Psoas muscle (tissue), 8 donors: ENCODE measurements around the gene MTHFD1L. TPM values are rescaled to one million over a fixed set of nuclear protein-coding genes. Genes with fewer than 3 reads are reported as not detected.

Experiments
- ATAC-seq, 4 donors: fragments of 200-7000 bp; cut with Tn5 transposase; one replicate each; pipeline ENCODE4 v1.9.1; 2020; ENCODE audit warnings: moderate library complexity in 3 of 4, mild to moderate bottlenecking in 2 of 4
- DNase-seq, 2 donors: peaks; one replicate each; pipeline ENCODE4 v3.0.0-alpha.2; 2020
- H3K27ac ChIP-seq: fragments of 200-600 bp; one replicate; pipeline ENCODE4 v1.8.0; 2022
- H3K27me3 ChIP-seq, 3 donors: fragments of 200-600 bp in 1 of 3; one replicate each; pipeline versions ENCODE4 v1.6.1 to v1.8.0; 2013 to 2022; ENCODE audit warnings: low read length in 2 of 3, mild to moderate bottlenecking in 2 of 3, moderate library complexity in 1 of 3; ENCODE audit not compliant: insufficient read depth in 3 of 3
- H3K36me3 ChIP-seq, 2 donors: fragments of 200-600 bp in 1 of 2; one replicate each; pipeline versions ENCODE4 v1.6.1 to v1.8.0; 2013 to 2022; ENCODE audit warnings: low read depth in 1 of 2, mild to moderate bottlenecking in 1 of 2, moderate library complexity in 1 of 2; ENCODE audit not compliant: insufficient read depth in 1 of 2
- H3K4me1 ChIP-seq: fragments of 200-600 bp; one replicate; pipeline ENCODE4 v1.8.0; 2022
- H3K4me3 ChIP-seq: fragments of 200-600 bp; one replicate; pipeline ENCODE4 v1.8.0; 2022; ENCODE audit warnings: mild to moderate bottlenecking
- H3K9me3 ChIP-seq: fragments of 200-600 bp; one replicate; pipeline ENCODE4 v1.8.0; 2022
- WGBS, 3 donors: extraction: QIAGEN DNeasy Blood & Tissue Kit; methylation state at CpG; one replicate each; pipeline versions ENCODE4 v1.1.6 to v1.1.7; 2013; 5-methylcytosine and 5-hydroxymethylcytosine counted together
- intact Hi-C, 2 donors: fragments of 100-400 bp; cut with DNase I; formaldehyde crosslinking; loops; one replicate each; pipeline versions ENCODE4 v1.11.0 to v1.14.2; 2022
- polyA plus RNA-seq, 3 donors: library from polyadenylated mRNA; stranded (reverse); fragments of 200-250 nt; gene quantifications; one replicate each; pipeline ENCODE4 v1.2.3, GENCODE V29; 2013
- total RNA-seq, 4 donors: library from RNA; stranded (reverse); fragmentation: NEBNext Ultra II Directional in 2 of 4; extraction: Animal tissue kit (Norgen Biotek cat#: 25700) in 2 of 4; gene quantifications; one replicate each; pipeline versions ENCODE4 v1.2.1 to v1.2.4, GENCODE V29; 2021 to 2023
- TF ChIP-seq, protein P1 (sequence below): fragments of 200-600 bp; IDR thresholded peaks from one replicate; pipeline ENCODE4 v1.8.0; 2022; ENCODE audit warnings: antibody characterized with exemption
- donor health status: healthy with polysubstance abuse.
- donor health status: DM: no; HTN: no; CAD: no; lungs with moderate emphysema.
- donor health status: Bipolar disorder and iron deficiency.
- donor health status: healthy.
- donor health status: DM: yes; HTN: yes; CAD: no.
- donor health status: DM: no; HTN: no; CAD: no.
- donor health status: DM: no; HTN: no; CAD: no.
- donor health status: DM: yes; HTN: yes; CAD: no.

The MTHFD1L gene
- total and polyA plus RNA-seq, 7 donors, result 0.21 to 4.1 (median 1.1) TPM

DNA sequence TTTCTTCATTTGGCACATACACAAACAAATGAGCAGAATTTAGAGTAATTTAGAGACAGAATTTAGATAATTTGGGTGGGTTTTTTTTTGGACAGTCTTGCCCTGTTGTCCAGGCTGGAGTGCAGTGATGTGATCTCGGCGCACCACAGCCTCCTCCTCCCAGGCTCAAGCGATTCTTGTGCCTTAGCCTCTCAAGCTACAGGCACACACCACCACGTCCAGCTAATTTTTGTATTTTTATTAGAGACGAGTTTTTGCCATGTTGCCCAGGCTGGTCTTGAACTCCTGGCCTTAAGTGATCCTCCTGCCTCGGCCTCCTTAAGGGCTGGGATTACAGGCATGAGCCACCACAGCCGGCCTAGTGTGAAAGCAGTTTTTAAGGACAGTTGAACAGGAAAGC lies 127.8 kb downstream of the MTHFD1L start:
- H3K27ac ChIP-seq, result no peak overlapping the region
- H3K27me3 ChIP-seq, result no peaks in the 10 kb centered on the region
- TF ChIP-seq, protein P1, sequence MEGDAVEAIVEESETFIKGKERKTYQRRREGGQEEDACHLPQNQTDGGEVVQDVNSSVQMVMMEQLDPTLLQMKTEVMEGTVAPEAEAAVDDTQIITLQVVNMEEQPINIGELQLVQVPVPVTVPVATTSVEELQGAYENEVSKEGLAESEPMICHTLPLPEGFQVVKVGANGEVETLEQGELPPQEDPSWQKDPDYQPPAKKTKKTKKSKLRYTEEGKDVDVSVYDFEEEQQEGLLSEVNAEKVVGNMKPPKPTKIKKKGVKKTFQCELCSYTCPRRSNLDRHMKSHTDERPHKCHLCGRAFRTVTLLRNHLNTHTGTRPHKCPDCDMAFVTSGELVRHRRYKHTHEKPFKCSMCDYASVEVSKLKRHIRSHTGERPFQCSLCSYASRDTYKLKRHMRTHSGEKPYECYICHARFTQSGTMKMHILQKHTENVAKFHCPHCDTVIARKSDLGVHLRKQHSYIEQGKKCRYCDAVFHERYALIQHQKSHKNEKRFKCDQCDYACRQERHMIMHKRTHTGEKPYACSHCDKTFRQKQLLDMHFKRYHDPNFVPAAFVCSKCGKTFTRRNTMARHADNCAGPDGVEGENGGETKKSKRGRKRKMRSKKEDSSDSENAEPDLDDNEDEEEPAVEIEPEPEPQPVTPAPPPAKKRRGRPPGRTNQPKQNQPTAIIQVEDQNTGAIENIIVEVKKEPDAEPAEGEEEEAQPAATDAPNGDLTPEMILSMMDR, result no peak
- ATAC-seq (no peak), DNase-seq (no peak)
- H3K4me1 ChIP-seq, result no peaks in the 10 kb centered on the region
- H3K4me3 ChIP-seq, result no peak overlapping the region
- 95 to 96% (median 96%) methylated on average over 7 of the region's 7 CpGs for WGBS, 3 donors
- H3K9me3 ChIP-seq, result no peaks in the 10 kb centered on the region
- no peaks in the 10 kb centered on the region for H3K36me3 ChIP-seq
- intact Hi-C loops, result no loop called here

DNA sequence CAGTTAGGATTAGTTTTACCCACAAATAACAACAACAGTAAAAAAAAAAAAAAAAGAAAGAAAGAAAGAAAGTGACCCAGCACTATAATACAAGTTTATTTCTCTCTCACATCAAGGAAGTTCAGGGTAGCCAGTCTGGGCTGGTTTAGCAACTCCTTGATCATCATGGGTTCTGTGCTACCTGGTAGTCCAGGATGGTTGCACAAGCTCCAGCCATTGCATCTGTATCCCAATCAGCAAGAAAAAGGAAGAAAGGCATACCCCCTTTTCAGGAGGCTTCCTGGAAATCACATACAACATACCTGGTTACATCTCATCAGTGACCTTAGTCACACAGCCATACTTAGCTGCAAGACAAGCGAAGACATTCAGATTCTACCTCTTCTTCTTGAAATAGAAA lies 128.5 kb downstream of the MTHFD1L start:
- no peak for ATAC-seq
- no peaks in the 10 kb centered on the region for H3K27me3 ChIP-seq
- DNase-seq, result no peak
- H3K27ac ChIP-seq, result no peak overlapping the region
- H3K4me3 ChIP-seq, result no peak overlapping the region
- TF ChIP-seq, protein P1, result no peak
- H3K9me3 ChIP-seq, result no peaks in the 10 kb centered on the region
- no peaks in the 10 kb centered on the region for H3K36me3 ChIP-seq
- no peaks in the 10 kb centered on the region for H3K4me1 ChIP-seq
- intact Hi-C loops, result no loop called here
- WGBS, 3 donors, result 96 to 100% (median 100%) methylated on average over 1 of the region's 1 CpG

DNA sequence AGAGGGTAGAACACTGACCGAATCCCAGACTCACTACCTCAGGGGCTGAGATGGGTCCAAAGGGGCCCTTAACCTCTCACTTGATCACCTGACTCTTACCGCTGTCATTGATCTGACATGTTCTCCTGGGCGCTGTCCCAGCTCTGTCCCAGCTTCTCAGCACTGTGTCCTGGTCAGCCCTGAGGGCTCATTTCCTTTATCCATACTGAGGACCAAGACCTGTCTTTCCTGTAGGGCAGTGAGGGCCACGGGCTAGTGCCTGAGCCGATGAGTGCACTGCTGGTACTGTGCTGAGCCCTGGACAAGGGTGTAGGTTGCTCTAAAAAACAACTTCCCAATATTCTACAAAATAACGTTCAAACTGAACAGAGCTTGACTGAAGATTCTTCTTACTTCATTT lies 131.5 kb downstream of the MTHFD1L start:
- TF ChIP-seq, protein P1, result no peak
- Histone ChIP-seq H3K27me3 (no peaks in the 10 kb centered on the region), H3K4me1 (no peaks in the 10 kb centered on the region), H3K9me3 (no peaks in the 10 kb centered on the region), H3K4me3 (no peak overlapping the region), H3K27ac (no peak overlapping the region), H3K36me3 (no peaks in the 10 kb centered on the region)
- no peak for ATAC-seq
- intact Hi-C loops, result no loop called here
- no peak for DNase-seq
- WGBS, 3 donors, result 92 to 94% (median 93%) methylated on average over 6 of the region's 6 CpGs

DNA sequence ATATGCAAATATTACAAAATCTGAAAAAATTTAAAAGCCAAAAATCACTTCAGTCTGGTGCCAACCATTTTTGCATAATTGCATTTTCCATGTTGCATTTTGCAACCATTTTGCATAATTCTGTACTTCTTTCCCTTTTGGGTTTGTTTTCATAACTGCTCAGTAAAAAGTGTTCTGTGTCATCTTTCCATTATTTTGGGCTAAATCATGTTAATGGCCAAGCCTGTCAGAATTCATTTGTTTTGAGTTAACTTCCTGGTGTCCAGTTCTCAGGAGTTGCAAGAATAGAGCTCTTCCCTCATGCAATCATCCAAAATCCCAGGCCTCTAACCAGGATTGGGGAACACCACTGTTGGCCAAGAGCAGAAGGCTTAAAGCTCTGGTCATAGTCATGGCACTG lies 133.6 kb downstream of the MTHFD1L start:
- intact Hi-C loops, result no loop called here
- Histone ChIP-seq H3K4me3 (no peak overlapping the region), H3K4me1 (no peaks in the 10 kb centered on the region), H3K36me3 (no peaks in the 10 kb centered on the region), H3K9me3 (no peaks in the 10 kb centered on the region), H3K27ac (no peak overlapping the region), H3K27me3 (no peaks in the 10 kb centered on the region)
- ATAC-seq (peak in 2 of 4 donors; percentile 42 to 43), DNase-seq (no peak)
- TF ChIP-seq, protein P1, result no peak

DNA sequence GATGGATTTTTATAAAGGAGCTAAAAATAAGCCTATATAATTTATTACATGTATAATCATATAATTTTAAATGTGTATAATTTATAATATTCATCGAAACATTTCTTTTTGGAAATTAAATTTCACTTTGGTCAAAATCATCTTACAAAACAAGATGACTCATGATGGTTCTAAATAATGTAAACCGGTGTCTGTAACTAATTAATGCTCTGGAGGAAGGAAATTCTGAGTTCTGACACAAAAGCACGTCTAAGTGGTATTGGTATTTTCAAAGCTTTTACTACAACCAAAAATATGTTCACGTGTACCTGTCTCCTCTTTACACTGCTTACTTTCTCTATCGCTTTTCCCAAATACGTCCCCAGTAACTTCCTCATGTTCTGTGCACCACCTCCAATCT lies 134.1 kb downstream of the MTHFD1L start:
- H3K4me3 ChIP-seq, result no peak overlapping the region
- 66 to 84% (median 73%) methylated on average over 6 of the region's 6 CpGs for WGBS, 3 donors
- no peaks in the 10 kb centered on the region for H3K4me1 ChIP-seq
- DNase-seq (no peak), ATAC-seq (no peak)
- no peaks in the 10 kb centered on the region for H3K36me3 ChIP-seq
- H3K27ac ChIP-seq, result no peak overlapping the region
- intact Hi-C loops, result no loop called here
- H3K27me3 ChIP-seq, result no peaks in the 10 kb centered on the region
- H3K9me3 ChIP-seq, result no peaks in the 10 kb centered on the region
- TF ChIP-seq, protein P1, result no peak
